ENCODE data around the gene TTPAL. TPM values are rescaled to one million over a fixed set of nuclear protein-coding genes. Genes with fewer than 3 reads are reported as not detected.

The TTPAL gene
- total RNA-seq, 2 experiments from 2014 or later, result 5.6 to 18.8 TPM

DNA sequence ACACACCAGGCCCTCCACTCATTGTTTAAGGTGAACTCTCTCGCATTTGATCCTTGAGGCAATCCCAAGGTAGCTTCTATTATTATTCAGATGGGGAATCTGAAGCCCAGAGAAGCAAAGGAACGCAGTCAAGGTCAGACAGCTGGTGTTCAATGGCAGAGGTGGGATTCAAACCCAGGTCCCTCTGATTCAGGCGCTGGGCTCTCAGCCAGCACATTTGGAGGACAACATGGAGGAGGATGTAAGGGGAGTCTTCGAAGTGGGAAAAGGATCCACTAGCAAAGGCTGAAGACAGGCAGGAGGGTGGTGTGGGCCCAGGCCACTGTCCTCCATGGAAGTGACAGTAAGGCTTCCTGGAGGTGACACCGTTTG lies 13.9 kb upstream of the TTPAL start:
- no TSS peak for BruUV-seq (replicated peaks)
- Histone ChIP-seq H3K27ac (ENCODE audit: low read depth, low read length, poor library complexity, severe bottlenecking) (no peak overlapping the region), H3K4me2 (ENCODE audit: low read length) (no peak overlapping the region), H3K9me2 (ENCODE audit: insufficient read depth, low read length) (no peaks in the 10 kb centered on the region), H3K4me1 (ENCODE audit: insufficient read depth, low read length, poor library complexity, severe bottlenecking) (no peaks in the 10 kb centered on the region), H2AFZ (ENCODE audit: low read length) (no peak overlapping the region), H4K20me1 (ENCODE audit: insufficient read depth, low read length) (no peaks in the 10 kb centered on the region), H3K9me3 (ENCODE audit: low read length) (no peaks in the 10 kb centered on the region), H3K36me3 (ENCODE audit: insufficient read depth, low read length) (no peaks in the 10 kb centered on the region), H3K4me3 (ENCODE audit: low read depth, low read length, poor library complexity, severe bottlenecking) (no peak overlapping the region), H3K79me2 (ENCODE audit: insufficient read depth, low read depth, low read length) (no peaks in the 10 kb centered on the region)
- no peak for DNase-seq (ENCODE audit: low spot score)
- POLR2A ChIA-PET, result no interaction called here
- CTCF ChIA-PET (ENCODE audit: unreplicated experiment), result no interaction called here
- no peak for TF ChIP-seq EZH2phosphoT487 (IDR thresholded peaks at IDR 0.05; ENCODE audit: borderline replicate concordance, low read depth, low read length)
- no peak for TF ChIP-seq CTCF (conservative IDR thresholded peaks at IDR 0.05; ENCODE audit: low read length)
- intact Hi-C loops (cut with micrococcal nuclease; ENCODE audit: unreplicated experiment), result loop anchor here (1.0 to 2.0 kb wide), 2 partner anchors 73 to 246 kb away; no protein-coding TSS in a partner anchor

- intact Hi-C loops (cut with micrococcal nuclease; ENCODE audit: unreplicated experiment), result no loop called here
- TF ChIP-seq CTCF (conservative IDR thresholded peaks at IDR 0.05; ENCODE audit: low read length), result no peak
- no peak for TF ChIP-seq EZH2phosphoT487 (IDR thresholded peaks at IDR 0.05; ENCODE audit: borderline replicate concordance, low read depth, low read length)
- DNase-seq (ENCODE audit: low spot score), result no peak
- Histone ChIP-seq H3K4me1 (ENCODE audit: insufficient read depth, low read length, poor library complexity, severe bottlenecking) (no peaks in the 10 kb centered on the region), H3K9me3 (ENCODE audit: low read length) (no peaks in the 10 kb centered on the region), H4K20me1 (ENCODE audit: insufficient read depth, low read length) (no peaks in the 10 kb centered on the region), H3K4me3 (ENCODE audit: low read depth, low read length, poor library complexity, severe bottlenecking) (no peak overlapping the region), H3K9me2 (ENCODE audit: insufficient read depth, low read length) (no peaks in the 10 kb centered on the region), H2AFZ (ENCODE audit: low read length) (no peak overlapping the region), H3K79me2 (ENCODE audit: insufficient read depth, low read depth, low read length) (no peaks in the 10 kb centered on the region), H3K4me2 (ENCODE audit: low read length) (no peak overlapping the region), H3K36me3 (ENCODE audit: insufficient read depth, low read length) (no peaks in the 10 kb centered on the region), H3K27ac (ENCODE audit: low read depth, low read length, poor library complexity, severe bottlenecking) (no peak overlapping the region)
- POLR2A ChIA-PET, result no interaction called here
- no TSS peak for BruUV-seq (replicated peaks)
- CTCF ChIA-PET (ENCODE audit: unreplicated experiment), result no interaction called here
Observed at GRCh38 chr20:44463466-44463865, 12.2 kb upstream of the TTPAL start.

DNA sequence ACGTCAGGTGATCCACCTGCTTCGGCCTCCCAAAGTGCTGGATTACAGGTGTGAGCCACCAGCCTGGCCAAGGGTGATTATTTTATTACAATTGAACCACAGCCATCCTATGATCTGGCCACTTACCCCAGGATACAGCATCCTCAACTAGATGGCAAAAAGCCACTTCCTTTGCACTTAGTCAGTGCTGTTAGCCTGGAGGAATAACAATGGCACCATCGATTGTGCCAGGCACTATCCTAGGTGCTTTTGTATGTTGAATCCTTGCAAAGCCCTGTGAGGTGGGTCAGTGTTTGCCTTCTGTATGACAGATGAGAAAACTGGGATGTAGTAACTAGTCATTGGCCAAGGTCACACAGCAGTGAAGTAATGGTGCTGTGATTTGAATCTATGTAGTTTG lies 11.2 kb upstream of the TTPAL start:
- no peaks in the 10 kb centered on the region for H3K9me3 ChIP-seq (ENCODE audit: low read length)
- POLR2A ChIA-PET, result no interaction called here
- no peak overlapping the region for H3K4me2 ChIP-seq (ENCODE audit: low read length)
- H3K27ac ChIP-seq (ENCODE audit: low read depth, low read length, poor library complexity, severe bottlenecking), result no peak overlapping the region
- H3K4me1 ChIP-seq (ENCODE audit: insufficient read depth, low read length, poor library complexity, severe bottlenecking), result no peaks in the 10 kb centered on the region
- no peaks in the 10 kb centered on the region for H3K36me3 ChIP-seq (ENCODE audit: insufficient read depth, low read length)
- no peaks in the 10 kb centered on the region for H3K9me2 ChIP-seq (ENCODE audit: insufficient read depth, low read length)
- H2AFZ ChIP-seq (ENCODE audit: low read length), result no peak overlapping the region
- H3K79me2 ChIP-seq (ENCODE audit: insufficient read depth, low read depth, low read length), result no peaks in the 10 kb centered on the region
- TF ChIP-seq EZH2phosphoT487 (IDR thresholded peaks at IDR 0.05; ENCODE audit: borderline replicate concordance, low read depth, low read length) (no peak), CTCF (conservative IDR thresholded peaks at IDR 0.05; ENCODE audit: low read length) (no peak)
- no TSS peak for BruUV-seq (replicated peaks)
- DNase-seq (ENCODE audit: low spot score), result no peak
- no peak overlapping the region for H3K4me3 ChIP-seq (ENCODE audit: low read depth, low read length, poor library complexity, severe bottlenecking)
- intact Hi-C loops (cut with micrococcal nuclease; ENCODE audit: unreplicated experiment), result no loop called here
- CTCF ChIA-PET (ENCODE audit: unreplicated experiment), result interaction anchor here (0.6 kb wide), 1 partner anchor 154 kb away, joined by 3 read pairs; no protein-coding TSS in a partner anchor
- H4K20me1 ChIP-seq (ENCODE audit: insufficient read depth, low read length), result no peaks in the 10 kb centered on the region
